ENCODE measurements around the gene TACSTD2.

DNA sequence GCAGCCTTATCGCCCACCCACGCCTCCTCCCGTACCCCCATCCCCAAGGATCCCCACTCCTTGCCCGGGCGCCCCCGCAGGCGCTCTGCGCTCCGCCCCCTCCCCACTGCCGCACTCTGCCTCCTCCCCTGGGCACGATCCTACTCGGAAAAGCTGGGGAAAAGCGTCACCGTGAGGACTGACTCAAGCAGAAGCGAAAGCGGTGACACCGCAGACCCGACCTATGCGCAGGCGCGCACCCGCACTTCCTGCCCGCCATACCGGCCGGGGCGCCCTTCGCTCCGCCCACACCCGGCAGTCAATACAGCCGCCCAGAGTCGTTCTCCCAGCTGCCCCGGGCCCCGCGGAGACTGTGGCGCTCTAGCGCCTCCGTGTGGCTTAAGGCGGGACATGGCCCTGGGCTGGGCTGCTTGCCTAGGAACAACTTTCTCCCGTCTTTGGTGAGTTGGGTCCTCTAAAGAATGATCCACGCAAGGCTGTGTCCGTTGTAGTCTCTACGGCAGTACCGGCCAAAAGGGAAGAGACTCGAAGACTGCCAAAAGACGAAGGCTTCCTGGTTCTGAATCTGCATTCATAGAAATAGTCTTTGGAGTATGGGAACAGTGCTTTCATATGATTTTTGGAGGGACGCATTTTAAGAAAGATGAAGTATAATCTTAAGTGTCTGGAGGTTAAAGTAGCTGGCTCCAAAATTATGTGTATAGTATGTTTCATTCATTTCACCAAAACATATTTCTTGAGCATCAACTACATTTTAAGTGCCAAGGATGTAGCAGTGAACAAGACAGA, 30.3 kb downstream of the TACSTD2 start, which contains the start of gene OMA1:
- no peak for TF ChIP-seq HDGF (IDR thresholded peaks at IDR 0.05; ENCODE audit: borderline replicate concordance)
- TF ChIP-seq L3MBTL2 (conservative IDR thresholded peaks at IDR 0.05): 0 out of 2 replicates have a peak, but pooled peaks have one; percentile 11

Measured in HEK293T (cell line).